ENCODE measurements around the gene DOCK10.
A peak's percentile ranks its signal among the peaks of the same experiment; 100 is the strongest.

Gene DOCK10

GRCh38 chr2:225009768-225010167, 32.5 kb downstream of the DOCK10 start:
- DNase-seq: no peak

- DNase-seq: no peak
These were observed 33.3 kb downstream of the DOCK10 start for GRCh38 chr2:225008935-225009334.

GRCh38 chr2:225008179-225008856, 34.0 kb downstream of the DOCK10 start:
- DNase-seq: no peak

GRCh38 chr2:225006730-225007129, 35.5 kb downstream of the DOCK10 start:
- no peak for DNase-seq

- DNase-seq: no peak
These were observed 37.7 kb downstream of the DOCK10 start for GRCh38 chr2:225004597-225004996.

- no peak for DNase-seq
These were observed 39.6 kb downstream of the DOCK10 start for GRCh38 chr2:225002656-225003045.

- DNase-seq: peak; percentile 17 to 43 (median 30)
These were observed 40.1 kb downstream of the DOCK10 start for GRCh38 chr2:225002039-225002655.

GRCh38 chr2:224999754-225000153, 42.5 kb downstream of the DOCK10 start:
- no peak for DNase-seq

GRCh38 chr2:224999321-224999720, 42.9 kb downstream of the DOCK10 start:
- DNase-seq: no peak

GRCh38 chr2:224997802-224998201, 44.5 kb downstream of the DOCK10 start:
- DNase-seq: no peak

- no peak for DNase-seq
These were observed 46.8 kb downstream of the DOCK10 start for GRCh38 chr2:224995419-224995818.

GRCh38 chr2:224994242-224994823, 47.9 kb downstream of the DOCK10 start:
- no peak for DNase-seq

- no peak for DNase-seq
These were observed 51.6 kb downstream of the DOCK10 start for GRCh38 chr2:224990710-224991109.

GRCh38 chr2:224987733-224988132, 54.5 kb downstream of the DOCK10 start:
- DNase-seq: no peak

GRCh38 chr2:224986477-224986876, 55.8 kb downstream of the DOCK10 start:
- DNase-seq: no peak

GRCh38 chr2:224984637-224985036, 57.6 kb downstream of the DOCK10 start:
- no peak for DNase-seq

- DNase-seq: no peak
These were observed 58.3 kb downstream of the DOCK10 start for GRCh38 chr2:224983712-224984554.

GRCh38 chr2:224982910-224983711, 59.2 kb downstream of the DOCK10 start:
- no peak for DNase-seq

- DNase-seq: no peak
These were observed 60.0 kb downstream of the DOCK10 start for GRCh38 chr2:224982226-224982625.

- no peak for DNase-seq
These were observed 65.4 kb downstream of the DOCK10 start for GRCh38 chr2:224976629-224977525.

GRCh38 chr2:224975761-224976160, 66.5 kb downstream of the DOCK10 start:
- DNase-seq: no peak

Data from activated CD4-positive, CD25-positive, alpha-beta regulatory T cell (primary cell).